ENCODE measurements around the gene WDR18. TPM values are rescaled to one million over a fixed set of nuclear protein-coding genes. Genes with fewer than 3 reads are reported as not detected.

WDR18 gene
- total RNA-seq, 1 experiment from 2014 or later = 61.9 TPM

DNA sequence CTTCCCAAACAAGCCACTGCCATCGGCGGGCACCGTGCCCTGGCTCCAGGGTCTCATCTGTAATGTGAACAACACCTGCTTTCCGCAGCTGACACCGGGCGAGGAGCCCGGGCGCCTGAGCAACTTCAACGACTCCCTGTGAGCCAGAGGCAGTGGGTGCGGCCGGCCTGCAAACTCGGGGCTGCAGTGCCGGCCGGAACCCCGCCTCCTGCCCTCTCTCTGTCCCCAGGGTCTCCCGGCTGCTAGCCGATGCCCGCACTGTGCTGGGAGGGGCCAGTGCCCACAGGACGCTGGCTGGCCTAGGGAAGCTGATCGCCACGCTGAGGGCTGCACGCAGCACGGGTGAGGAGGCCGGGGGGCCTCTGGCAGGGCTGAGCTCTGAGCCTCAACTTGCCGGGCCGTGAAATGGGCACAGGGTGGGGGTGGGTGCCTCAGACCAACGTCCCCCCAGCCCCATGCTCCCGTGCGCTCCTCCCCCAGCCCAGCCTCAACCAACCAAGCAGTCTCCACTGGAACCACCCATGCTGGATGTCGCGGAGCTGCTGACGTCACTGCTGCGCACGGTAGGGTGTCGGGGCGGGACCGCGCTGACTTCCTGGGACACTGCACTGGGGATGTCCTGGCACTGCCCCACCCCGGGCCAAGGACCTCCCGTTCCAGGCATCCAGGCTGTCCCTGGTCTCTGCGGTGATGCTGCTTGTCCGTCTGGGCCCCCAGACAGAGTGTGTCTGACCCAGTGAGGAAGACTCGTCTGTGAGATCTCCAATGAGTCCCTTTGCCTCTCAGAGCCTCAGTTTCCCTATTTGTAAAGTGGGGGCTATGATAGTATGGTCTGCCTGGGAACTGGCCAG lies 57.9 kb downstream of the WDR18 start:
- DNase-seq (ENCODE audit: low spot score) = no peak

- no peak for DNase-seq (ENCODE audit: low spot score)
Observed at GRCh38 chr19:1042689-1043511, 58.8 kb downstream of the WDR18 start.

Other genes starting within 250 kb of the WDR18 start
- not detected in 2 replicates for gene MISP, start 233.2 kb upstream of the WDR18 start, total RNA-seq (2014; rRNA removed; shearing (Covaris generic))
- gene PTBP1, start 186.9 kb upstream of the WDR18 start, total RNA-seq (2014; rRNA removed; shearing (Covaris generic)) = 131 and 138 TPM in 2 replicates
- gene PLPPR3, start 162.4 kb upstream of the WDR18 start, total RNA-seq (2014; rRNA removed; shearing (Covaris generic)) = 0.14 TPM in 1 of 2 replicates, not detected in the other
- gene AZU1, start 156.5 kb upstream of the WDR18 start, total RNA-seq (2014; rRNA removed; shearing (Covaris generic)) = not detected in 2 replicates
- 0.72 TPM in 1 of 2 replicates, not detected in the other for gene PRTN3, start 143.3 kb upstream of the WDR18 start, total RNA-seq (2014; rRNA removed; shearing (Covaris generic))
- not detected in 2 replicates for gene ELANE, start 132.0 kb upstream of the WDR18 start, total RNA-seq (2014; rRNA removed; shearing (Covaris generic))
- 2.3 and 3.5 TPM in 2 replicates for gene CFD, start 124.7 kb upstream of the WDR18 start, total RNA-seq (2014; rRNA removed; shearing (Covaris generic))
- 16.6 and 27.4 TPM in 2 replicates for gene MED16, start 91.2 kb upstream of the WDR18 start, total RNA-seq (2014; rRNA removed; shearing (Covaris generic))
- gene RNU6-9, start 90.9 kb upstream of the WDR18 start, total RNA-seq (2014; rRNA removed; shearing (Covaris generic)) = not detected in 2 replicates
- gene R3HDM4, start 71.1 kb upstream of the WDR18 start, total RNA-seq (2014; rRNA removed; shearing (Covaris generic)) = 20.3 and 26.8 TPM in 2 replicates
- gene KISS1R, start 67.0 kb upstream of the WDR18 start, total RNA-seq (2014; rRNA removed; shearing (Covaris generic)) = not detected in 2 replicates
- gene ARID3A, start 58.3 kb upstream of the WDR18 start, total RNA-seq (2014; rRNA removed; shearing (Covaris generic)) = 2.3 and 9.0 TPM in 2 replicates
- 0.23 TPM in 1 of 2 replicates, not detected in the other for gene GRIN3B, start 16.1 kb downstream of the WDR18 start, total RNA-seq (2014; rRNA removed; shearing (Covaris generic))
- 57.0 and 72.5 TPM in 2 replicates for gene TMEM259, start 36.8 kb downstream of the WDR18 start, total RNA-seq (2014; rRNA removed; shearing (Covaris generic))
- not detected in 2 replicates for gene RNU6-2, start 37.2 kb downstream of the WDR18 start, total RNA-seq (2014; rRNA removed; shearing (Covaris generic))
- gene CNN2, start 42.3 kb downstream of the WDR18 start, total RNA-seq (2014; rRNA removed; shearing (Covaris generic)) = 111 and 123 TPM in 2 replicates
- 2.9 and 3.6 TPM in 2 replicates for gene ABCA7, start 55.8 kb downstream of the WDR18 start, total RNA-seq (2014; rRNA removed; shearing (Covaris generic))
- gene ARHGAP45, start 82.8 kb downstream of the WDR18 start, total RNA-seq (2014; rRNA removed; shearing (Covaris generic)) = 2.4 and 3.2 TPM in 2 replicates
- gene POLR2E, start 111.0 kb downstream of the WDR18 start, total RNA-seq (2014; rRNA removed; shearing (Covaris generic)) = 237 and 244 TPM in 2 replicates
- gene GPX4, start 119.6 kb downstream of the WDR18 start, total RNA-seq (2014; rRNA removed; shearing (Covaris generic)) = 470 and 493 TPM in 2 replicates
- gene SBNO2, start 189.9 kb downstream of the WDR18 start, total RNA-seq (2014; rRNA removed; shearing (Covaris generic)) = 8.6 and 14.8 TPM in 2 replicates
- 17.4 and 28.7 TPM in 2 replicates for gene STK11, start 221.4 kb downstream of the WDR18 start, total RNA-seq (2014; rRNA removed; shearing (Covaris generic))

All from H4 (cell line).